Measurements from ENCODE around the gene TTC39A.
"Not testable (repeated sequence)": the region's sequence is repeated elsewhere in the genome, so short reads cannot be mapped to it uniquely, and the experiment has no call there.

TTC39A gene

GRCh38 chr1:51328279-51328678 lies 2.1 kb downstream of the TTC39A start:
- Histone ChIP-seq H3K9me3 (no peaks in the 10 kb centered on the region), H3K27me3 (peaks cover 57% of the 10 kb centered on the region), H3K4me1 (ENCODE audit: control insufficient read depth in 1 of 2, insufficient read depth in 1 of 2, low read depth in 1 of 2, low read length in 1 of 2) (peaks cover 0 to 8% of the 10 kb centered on the region in 2 experiments), H3K27ac (no peak overlapping the region), H3K36me3 (no peaks in the 10 kb centered on the region), H3K4me3 (ENCODE audit: low read depth in 1 of 2, low read length in 1 of 2) (no peak overlapping the region)
- TF ChIP-seq CTCF (IDR thresholded peaks at IDR 0.05): no peak

- no peaks in the 10 kb centered on the region for H3K36me3 ChIP-seq
- H3K27ac ChIP-seq: no peak overlapping the region
- no peak overlapping the region for H3K4me3 ChIP-seq (ENCODE audit: low read depth in 1 of 2, low read length in 1 of 2)
- TF ChIP-seq CTCF (IDR thresholded peaks at IDR 0.05): no peak
- H3K9me3 ChIP-seq: no peaks in the 10 kb centered on the region
- peaks cover 53% of the 10 kb centered on the region for H3K27me3 ChIP-seq
- H3K4me1 ChIP-seq (ENCODE audit: control insufficient read depth in 1 of 2, insufficient read depth in 1 of 2, low read depth in 1 of 2, low read length in 1 of 2): peaks cover 0 to 8% of the 10 kb centered on the region in 2 experiments
These were observed 3.0 kb downstream of the TTC39A start for GRCh38 chr1:51327386-51327785.

DNA sequence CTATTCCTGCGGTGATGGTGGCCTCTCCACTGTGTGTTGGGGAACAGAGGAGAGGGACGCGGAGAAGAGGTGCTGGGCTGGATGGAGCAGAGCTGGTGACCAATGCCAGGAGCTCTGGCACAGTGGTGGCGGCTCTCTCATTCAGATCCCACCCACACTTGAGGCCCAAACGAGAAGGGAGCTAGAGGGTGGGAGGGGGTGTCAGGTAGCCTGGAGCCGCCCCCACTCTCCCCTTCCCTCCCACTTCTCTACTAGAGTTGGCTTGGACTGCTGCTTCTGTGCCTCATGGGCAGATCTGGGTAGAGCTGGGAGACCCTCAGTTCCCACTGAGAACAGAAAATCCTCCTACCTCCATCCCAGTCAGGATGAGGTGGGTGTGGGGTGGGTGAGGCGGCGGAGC lies 3.5 kb downstream of the TTC39A start:
- no peak overlapping the region for H3K27ac ChIP-seq
- H3K4me1 ChIP-seq (ENCODE audit: control insufficient read depth in 1 of 2, insufficient read depth in 1 of 2, low read depth in 1 of 2, low read length in 1 of 2): peaks cover 0 to 8% of the 10 kb centered on the region in 2 experiments
- peaks cover 47% of the 10 kb centered on the region for H3K27me3 ChIP-seq
- TF ChIP-seq CTCF (IDR thresholded peaks at IDR 0.05): no peak
- no peaks in the 10 kb centered on the region for H3K36me3 ChIP-seq
- H3K4me3 ChIP-seq (ENCODE audit: low read depth in 1 of 2, low read length in 1 of 2): no peak overlapping the region
- H3K9me3 ChIP-seq: no peaks in the 10 kb centered on the region

GRCh38 chr1:51325878-51326755 lies 4.2 kb downstream of the TTC39A start:
- TF ChIP-seq CTCF (IDR thresholded peaks at IDR 0.05): no peak
- no peaks in the 10 kb centered on the region for H3K9me3 ChIP-seq
- peaks cover 0 to 8% of the 10 kb centered on the region in 2 experiments for H3K4me1 ChIP-seq (ENCODE audit: control insufficient read depth in 1 of 2, insufficient read depth in 1 of 2, low read depth in 1 of 2, low read length in 1 of 2)
- no peaks in the 10 kb centered on the region for H3K36me3 ChIP-seq
- H3K4me3 ChIP-seq (ENCODE audit: low read depth in 1 of 2, low read length in 1 of 2): no peak overlapping the region
- no peak overlapping the region for H3K27ac ChIP-seq
- H3K27me3 ChIP-seq: peaks cover 40% of the 10 kb centered on the region

GRCh38 chr1:51325391-51325790 lies 5.0 kb downstream of the TTC39A start:
- no peak for TF ChIP-seq CTCF (IDR thresholded peaks at IDR 0.05)
- peaks cover 33% of the 10 kb centered on the region for H3K27me3 ChIP-seq
- no peak overlapping the region for H3K27ac ChIP-seq
- H3K4me1 ChIP-seq (ENCODE audit: control insufficient read depth in 1 of 2, insufficient read depth in 1 of 2, low read depth in 1 of 2, low read length in 1 of 2): peaks cover 0 to 3% of the 10 kb centered on the region in 2 experiments
- no peaks in the 10 kb centered on the region for H3K9me3 ChIP-seq
- H3K36me3 ChIP-seq: no peaks in the 10 kb centered on the region
- no peak overlapping the region for H3K4me3 ChIP-seq (ENCODE audit: low read depth in 1 of 2, low read length in 1 of 2)

GRCh38 chr1:51325011-51325385 lies 5.4 kb downstream of the TTC39A start:
- H3K4me1 ChIP-seq (ENCODE audit: control insufficient read depth in 1 of 2, insufficient read depth in 1 of 2, low read depth in 1 of 2, low read length in 1 of 2); H3K9me3 ChIP-seq; H3K4me3 ChIP-seq (ENCODE audit: low read depth in 1 of 2, low read length in 1 of 2); H3K27ac ChIP-seq; H3K36me3 ChIP-seq: not testable (repeated sequence)
- peaks cover 31% of the 10 kb centered on the region for H3K27me3 ChIP-seq
